Calu3 (cell line): ENCODE measurements around the gene PDS5B. TPM values are rescaled to one million over a fixed set of nuclear protein-coding genes. Genes with fewer than 3 reads are reported as not detected.

Source experiments
- Bru-seq: library from RNA; stranded (reverse); fragments of 400-500 nt; gene quantifications from one replicate; lab custom pipeline; 2021; lab: Mats Ljungman, UMichigan
- BruChase-seq, 2 experiments: library from RNA; stranded (reverse); fragments of 400-500 nt; gene quantifications; one replicate each; lab custom pipeline; 2021; lab: Mats Ljungman, UMichigan
- BruUV-seq: library from RNA; stranded (reverse); fragments of 400-500 nt; replicated peaks from 2 replicates; lab custom pipeline; 2021; lab: Mats Ljungman, UMichigan
- CTCF ChIA-PET: fragments of 300-600 bp; sonication (Branson Sonifier 250); formaldehyde crosslinking; loops from one replicate; lab custom pipeline; 2022; ENCODE audit warnings: antibody characterized with exemption; lab: Charles Lee
- DNase-seq: peaks from one replicate; pipeline ENCODE4 v3.0.0; 2022
- H3K27ac Mint-ChIP-seq: one replicate; pipeline ENCODE4 v1.8.0; 2022; ENCODE audit warnings: mixed read lengths; ENCODE audit not compliant: unreplicated experiment
- H3K27me3 Mint-ChIP-seq: one replicate; pipeline ENCODE4 v1.8.0; 2022; ENCODE audit warnings: mixed read lengths; ENCODE audit not compliant: unreplicated experiment
- H3K36me3 Mint-ChIP-seq: one replicate; pipeline ENCODE4 v1.8.0; 2022; ENCODE audit warnings: mild to moderate bottlenecking, moderate library complexity, mixed read lengths; ENCODE audit not compliant: insufficient read depth, unreplicated experiment
- H3K4me1 Mint-ChIP-seq: one replicate; pipeline ENCODE4 v1.8.0; 2022; ENCODE audit warnings: mild to moderate bottlenecking, low read depth, mixed read lengths; ENCODE audit not compliant: unreplicated experiment
- H3K4me3 Mint-ChIP-seq: one replicate; pipeline ENCODE4 v1.8.0; 2022; ENCODE audit warnings: mild to moderate bottlenecking, low read depth, moderate library complexity, mixed read lengths; ENCODE audit not compliant: unreplicated experiment
- H3K9me3 Mint-ChIP-seq: one replicate; pipeline ENCODE4 v1.8.0; 2022; ENCODE audit warnings: low read depth, mixed read lengths; ENCODE audit not compliant: unreplicated experiment
- intact Hi-C: fragments of 100-400 bp; cut with micrococcal nuclease; formaldehyde crosslinking; loops from one replicate; pipeline ENCODE4 v1.10.0; 2022; ENCODE audit not compliant: unreplicated experiment
- long read RNA-seq: library from polyadenylated mRNA; stranded (forward); transcript quantifications from one replicate; pipeline ENCODE4 v2.0.0, GENCODE V29; 2022
- total RNA-seq: library from RNA; stranded (reverse); gene quantifications from 2 replicates; pipeline ENCODE4 v1.2.3, GENCODE V29; 2022
- TF ChIP-seq, protein P1 (sequence below): fragments of 200-600 bp; IDR thresholded peaks from one replicate; pipeline ENCODE4 v1.8.0; 2022; ENCODE audit warnings: antibody characterized with exemption; ENCODE audit not compliant: unreplicated experiment

PDS5B gene, protein sequence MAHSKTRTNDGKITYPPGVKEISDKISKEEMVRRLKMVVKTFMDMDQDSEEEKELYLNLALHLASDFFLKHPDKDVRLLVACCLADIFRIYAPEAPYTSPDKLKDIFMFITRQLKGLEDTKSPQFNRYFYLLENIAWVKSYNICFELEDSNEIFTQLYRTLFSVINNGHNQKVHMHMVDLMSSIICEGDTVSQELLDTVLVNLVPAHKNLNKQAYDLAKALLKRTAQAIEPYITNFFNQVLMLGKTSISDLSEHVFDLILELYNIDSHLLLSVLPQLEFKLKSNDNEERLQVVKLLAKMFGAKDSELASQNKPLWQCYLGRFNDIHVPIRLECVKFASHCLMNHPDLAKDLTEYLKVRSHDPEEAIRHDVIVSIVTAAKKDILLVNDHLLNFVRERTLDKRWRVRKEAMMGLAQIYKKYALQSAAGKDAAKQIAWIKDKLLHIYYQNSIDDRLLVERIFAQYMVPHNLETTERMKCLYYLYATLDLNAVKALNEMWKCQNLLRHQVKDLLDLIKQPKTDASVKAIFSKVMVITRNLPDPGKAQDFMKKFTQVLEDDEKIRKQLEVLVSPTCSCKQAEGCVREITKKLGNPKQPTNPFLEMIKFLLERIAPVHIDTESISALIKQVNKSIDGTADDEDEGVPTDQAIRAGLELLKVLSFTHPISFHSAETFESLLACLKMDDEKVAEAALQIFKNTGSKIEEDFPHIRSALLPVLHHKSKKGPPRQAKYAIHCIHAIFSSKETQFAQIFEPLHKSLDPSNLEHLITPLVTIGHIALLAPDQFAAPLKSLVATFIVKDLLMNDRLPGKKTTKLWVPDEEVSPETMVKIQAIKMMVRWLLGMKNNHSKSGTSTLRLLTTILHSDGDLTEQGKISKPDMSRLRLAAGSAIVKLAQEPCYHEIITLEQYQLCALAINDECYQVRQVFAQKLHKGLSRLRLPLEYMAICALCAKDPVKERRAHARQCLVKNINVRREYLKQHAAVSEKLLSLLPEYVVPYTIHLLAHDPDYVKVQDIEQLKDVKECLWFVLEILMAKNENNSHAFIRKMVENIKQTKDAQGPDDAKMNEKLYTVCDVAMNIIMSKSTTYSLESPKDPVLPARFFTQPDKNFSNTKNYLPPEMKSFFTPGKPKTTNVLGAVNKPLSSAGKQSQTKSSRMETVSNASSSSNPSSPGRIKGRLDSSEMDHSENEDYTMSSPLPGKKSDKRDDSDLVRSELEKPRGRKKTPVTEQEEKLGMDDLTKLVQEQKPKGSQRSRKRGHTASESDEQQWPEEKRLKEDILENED (N-terminal part only)
- 28.8 and 33.9 TPM in 2 replicates for total RNA-seq
- percentile 84 among the genes with signal in this experiment for Bru-seq, nascent RNA
- BruChase-seq, experiment 1, labeled RNA remaining after a 6-hour chase = percentile 69 among the genes with signal in this experiment
- percentile 71 among the genes with signal in this experiment for BruChase-seq, experiment 2, labeled RNA remaining after a 2-hour chase
- long read RNA-seq, full-length matches to known transcripts = 1 of 7 reads
- long read RNA-seq, partial matches to known transcripts = 1 of 7 reads
- long read RNA-seq, other reads (novel, unspliced or antisense) = 5 of 7 reads

DNA sequence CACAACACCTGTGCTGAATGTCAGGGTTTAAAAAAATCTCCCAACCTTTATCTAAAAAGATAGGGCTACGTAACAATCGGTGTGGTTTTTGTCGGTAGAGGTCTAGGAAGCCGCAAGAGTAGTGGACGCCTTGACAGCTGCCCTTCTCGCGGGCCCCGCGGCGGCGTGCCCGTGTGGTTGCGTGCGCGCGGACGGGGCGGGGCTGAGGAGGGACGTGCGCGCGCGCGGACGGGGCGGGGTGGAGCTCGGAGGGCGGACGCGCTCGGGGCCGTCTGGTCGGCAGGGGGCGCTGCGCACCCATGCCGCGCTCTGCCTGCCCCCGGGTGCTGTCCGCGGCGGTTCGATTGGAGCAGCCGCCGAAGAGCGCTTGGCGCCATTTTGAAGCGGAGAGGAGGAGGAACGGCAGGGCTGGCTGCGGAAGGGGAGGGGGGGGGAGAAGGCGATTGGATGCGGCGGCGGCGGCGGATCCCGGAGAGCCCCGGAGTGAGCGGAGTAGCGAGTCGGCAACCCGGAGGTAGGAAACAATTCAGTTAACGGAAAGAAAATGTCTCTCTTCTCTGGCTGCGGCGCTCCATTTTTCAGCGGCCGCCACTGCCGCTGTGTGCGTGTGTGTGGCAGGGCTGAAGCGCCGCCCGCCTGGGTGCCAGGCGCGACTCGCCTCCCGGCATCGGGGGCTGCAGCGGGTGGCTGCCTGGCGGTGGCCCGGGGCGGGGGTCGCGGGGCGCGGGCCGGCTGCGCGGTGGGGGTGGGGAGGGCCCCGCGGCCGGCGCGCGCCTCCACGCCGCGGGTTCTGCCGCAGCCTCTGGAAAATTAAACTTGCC, at the start of gene PDS5B:
Gene PDS5B, plus strand, starts transcription at position 373 of the 821 bp plus-strand sequence. CDS start 62,321 bp downstream, outside the sequence.
- Mint-ChIP-seq H3K27me3 (no peaks in the 10 kb centered on the region), H3K9me3 (no peaks in the 10 kb centered on the region), H3K27ac (peak within 1 kb of the TSS; percentile 67), H3K36me3 (peaks cover 24% of the 10 kb centered on the region), H3K4me3 (peak within 1 kb of the TSS; percentile 74), H3K4me1 (peaks cover 17% of the 10 kb centered on the region)
- BruUV-seq = no TSS peak
- TF ChIP-seq, protein P1, sequence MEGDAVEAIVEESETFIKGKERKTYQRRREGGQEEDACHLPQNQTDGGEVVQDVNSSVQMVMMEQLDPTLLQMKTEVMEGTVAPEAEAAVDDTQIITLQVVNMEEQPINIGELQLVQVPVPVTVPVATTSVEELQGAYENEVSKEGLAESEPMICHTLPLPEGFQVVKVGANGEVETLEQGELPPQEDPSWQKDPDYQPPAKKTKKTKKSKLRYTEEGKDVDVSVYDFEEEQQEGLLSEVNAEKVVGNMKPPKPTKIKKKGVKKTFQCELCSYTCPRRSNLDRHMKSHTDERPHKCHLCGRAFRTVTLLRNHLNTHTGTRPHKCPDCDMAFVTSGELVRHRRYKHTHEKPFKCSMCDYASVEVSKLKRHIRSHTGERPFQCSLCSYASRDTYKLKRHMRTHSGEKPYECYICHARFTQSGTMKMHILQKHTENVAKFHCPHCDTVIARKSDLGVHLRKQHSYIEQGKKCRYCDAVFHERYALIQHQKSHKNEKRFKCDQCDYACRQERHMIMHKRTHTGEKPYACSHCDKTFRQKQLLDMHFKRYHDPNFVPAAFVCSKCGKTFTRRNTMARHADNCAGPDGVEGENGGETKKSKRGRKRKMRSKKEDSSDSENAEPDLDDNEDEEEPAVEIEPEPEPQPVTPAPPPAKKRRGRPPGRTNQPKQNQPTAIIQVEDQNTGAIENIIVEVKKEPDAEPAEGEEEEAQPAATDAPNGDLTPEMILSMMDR = peak; percentile 53
- DNase-seq = peak; percentile 92
- intact Hi-C loops = loop anchor here (1.0 kb wide), 1 partner anchor 53 kb away; no protein-coding TSS in a partner anchor
- CTCF ChIA-PET = interaction anchor here (0.5 to 1.3 kb wide), 9 partner anchors 27 to 815 kb away, joined by 3 to 5 read pairs (median 3); no protein-coding TSS in a partner anchor

DNA sequence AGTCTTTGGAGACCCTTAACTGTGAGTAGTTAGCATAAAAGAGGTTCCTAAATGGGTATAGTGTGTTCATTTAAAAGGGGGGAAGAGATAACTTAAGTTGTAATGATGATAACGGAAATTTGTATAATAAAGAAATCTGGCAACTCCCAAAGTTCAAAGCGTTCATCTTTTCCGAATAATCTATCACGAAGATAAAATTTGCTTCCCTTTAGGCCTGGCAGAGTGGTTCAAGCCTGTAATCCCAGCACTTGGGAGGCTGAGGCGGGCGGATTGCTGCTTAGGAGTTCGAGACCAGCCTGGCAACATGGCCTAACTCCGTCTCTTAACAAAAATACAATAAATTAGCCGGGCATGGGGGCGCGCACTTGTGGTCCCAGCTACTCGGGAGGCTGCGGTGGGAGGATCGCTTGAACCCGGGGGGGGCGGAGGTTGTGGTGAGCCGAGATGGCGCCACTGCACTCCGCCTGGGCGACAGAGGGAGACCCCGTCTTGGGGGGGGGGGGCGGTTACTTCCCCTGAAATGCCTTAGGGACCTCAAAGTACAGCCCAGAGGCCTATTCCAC, 48.6 kb upstream of the PDS5B start:
- peak overlapping the region; percentile 98 for H3K27ac Mint-ChIP-seq
- peak overlapping the region; percentile 90 for H3K4me3 Mint-ChIP-seq
- peaks cover 9% of the 10 kb centered on the region for H3K27me3 Mint-ChIP-seq
- peak; percentile 15 for DNase-seq
- CTCF ChIA-PET = no interaction called here
- H3K9me3 Mint-ChIP-seq = no peaks in the 10 kb centered on the region
- H3K36me3 Mint-ChIP-seq = peaks cover 38% of the 10 kb centered on the region
- TF ChIP-seq, protein P1 = no peak
- H3K4me1 Mint-ChIP-seq = peaks cover 18% of the 10 kb centered on the region
- no TSS peak for BruUV-seq
- intact Hi-C loops = no loop called here

DNA sequence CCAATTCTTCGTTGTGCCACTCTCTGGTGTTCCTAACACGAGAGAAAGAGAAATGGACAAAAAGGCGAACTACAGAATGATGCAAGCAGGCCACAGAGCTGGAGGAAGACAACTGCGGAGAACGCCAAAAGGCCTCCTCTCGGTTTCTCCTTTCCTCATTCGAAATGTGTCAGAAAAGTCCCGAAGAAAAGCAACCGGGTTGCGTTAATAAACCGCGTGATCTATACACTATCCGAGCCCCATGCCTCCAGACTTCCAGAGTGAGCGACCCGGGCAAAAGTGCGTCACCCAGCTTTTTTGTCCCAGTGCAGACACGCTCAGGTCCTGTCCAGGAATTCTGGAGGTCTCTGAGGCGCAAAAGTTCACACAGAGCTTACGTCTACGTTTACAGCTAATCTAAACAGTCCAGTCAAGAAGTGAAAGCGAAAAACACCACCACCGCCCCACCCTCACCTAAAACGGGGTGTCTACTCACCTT, 48.1 kb upstream of the PDS5B start:
- Mint-ChIP-seq H3K27me3 (peaks cover 9% of the 10 kb centered on the region), H3K27ac (peak overlapping the region; percentile 98), H3K4me3 (peak overlapping the region; percentile 90), H3K36me3 (peaks cover 38% of the 10 kb centered on the region), H3K4me1 (peaks cover 18% of the 10 kb centered on the region), H3K9me3 (no peaks in the 10 kb centered on the region)
- no peak for DNase-seq
- BruUV-seq = TSS peak; percentile 63
- TF ChIP-seq, protein P1 = no peak
- intact Hi-C loops = no loop called here
- CTCF ChIA-PET = interaction anchor here (1.3 kb wide), 1 partner anchor 10 kb away, joined by 4 read pairs; no protein-coding TSS in a partner anchor
